Measurements from ENCODE around the gene HOMER2.

GRCh38 chr15:82970078-82970686 is 17.7 kb upstream of the HOMER2 start:
- no peak for TF ChIP-seq CTCF (IDR thresholded peaks at IDR 0.05)
- TF ChIP-seq POLR2A (IDR thresholded peaks at IDR 0.05), result no peak

Data from vagina (tissue), 2 donors.